ENCODE results near the gene DPM1. TPM values are rescaled to one million over a fixed set of nuclear protein-coding genes. Genes with fewer than 3 reads are reported as not detected.
A peak's percentile ranks its signal among the peaks of the same experiment; 100 is the strongest.

The DPM1 gene
- total RNA-seq, 1 experiment from 2014 or later, result 70.7 TPM

- CTCF ChIA-PET, result interaction anchor here (0.6 to 1.3 kb wide), 3 partner anchors 10 to 602 kb away, joined by 4 to 7 read pairs (median 5); no protein-coding TSS in a partner anchor
- Histone ChIP-seq H3K9me2 (ENCODE audit: insufficient read depth) (no peaks in the 10 kb centered on the region), H3K4me3 (no peak overlapping the region), H3K9me3 (ENCODE audit: insufficient read depth, low read depth) (no peaks in the 10 kb centered on the region), H3K36me3 (ENCODE audit: low read depth) (no peaks in the 10 kb centered on the region), H3K4me2 (no peak overlapping the region), H4K20me1 (ENCODE audit: insufficient read depth) (no peaks in the 10 kb centered on the region), H3K27ac (no peak overlapping the region), H3K4me1 (replicated peaks; ENCODE audit: insufficient read depth) (no peaks in the 10 kb centered on the region), H3K79me2 (ENCODE audit: low read depth) (no peaks in the 10 kb centered on the region), H2AFZ (no peak overlapping the region), H3F3A (ENCODE audit: insufficient read depth, low read depth) (no peaks in the 10 kb centered on the region), H3K27me3 (ENCODE audit: insufficient read depth, low read depth) (peaks cover 26% of the 10 kb centered on the region; the same call in 1 of the 2 replicates)
- DNase-seq, result no peak
- no peak for TF ChIP-seq CTCF (conservative IDR thresholded peaks at IDR 0.05)
- TF ChIP-seq EZH2 (IDR thresholded peaks at IDR 0.05; ENCODE audit: low read depth), result no peak
- BruUV-seq (replicated peaks), result no TSS peak
- POLR2A ChIA-PET (ENCODE audit: unreplicated experiment), result no interaction called here
- intact Hi-C loops (cut with micrococcal nuclease; ENCODE audit: unreplicated experiment), result no loop called here
Measured at GRCh38 chr20:50992336-50992732, 34.0 kb upstream of the DPM1 start.

DNA sequence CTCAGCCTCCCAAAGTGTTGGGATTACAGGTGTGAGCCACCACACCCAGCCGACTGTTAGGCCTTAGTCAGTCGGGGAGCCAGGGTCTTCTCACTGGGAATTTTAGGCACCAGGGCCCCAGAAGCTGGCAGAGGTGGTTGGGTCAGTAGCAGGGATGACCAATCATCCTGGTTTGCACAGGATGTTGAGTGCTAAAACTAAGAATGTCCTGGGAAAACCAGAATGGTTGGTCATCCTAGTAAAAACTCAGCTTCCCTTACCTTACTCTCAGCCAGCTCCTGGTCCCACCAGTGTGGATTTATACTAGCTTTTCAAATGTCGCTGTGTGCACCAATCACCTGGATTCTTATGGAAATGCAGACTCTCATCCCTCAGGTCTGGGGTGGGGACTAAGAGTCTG lies 32.7 kb upstream of the DPM1 start:
- no TSS peak for BruUV-seq (replicated peaks)
- Histone ChIP-seq H3K4me1 (replicated peaks; ENCODE audit: insufficient read depth) (no peaks in the 10 kb centered on the region), H3K9me2 (ENCODE audit: insufficient read depth) (no peaks in the 10 kb centered on the region), H2AFZ (no peak overlapping the region), H3K27ac (no peak overlapping the region), H3K4me3 (no peak overlapping the region), H3K9me3 (ENCODE audit: insufficient read depth, low read depth) (no peaks in the 10 kb centered on the region), H3K4me2 (no peak overlapping the region), H3K27me3 (ENCODE audit: insufficient read depth, low read depth) (peaks cover 15% of the 10 kb centered on the region; the same call in 1 of the 2 replicates), H4K20me1 (ENCODE audit: insufficient read depth) (no peaks in the 10 kb centered on the region), H3K36me3 (ENCODE audit: low read depth) (no peaks in the 10 kb centered on the region), H3F3A (ENCODE audit: insufficient read depth, low read depth) (no peaks in the 10 kb centered on the region; the same call in 1 of the 2 replicates), H3K79me2 (ENCODE audit: low read depth) (no peaks in the 10 kb centered on the region)
- TF ChIP-seq CTCF (conservative IDR thresholded peaks at IDR 0.05) (no peak), EZH2 (IDR thresholded peaks at IDR 0.05; ENCODE audit: low read depth) (no peak)
- ChIA-PET CTCF (interaction anchor here (0.6 kb wide), 2 partner anchors 198 to 432 kb away, joined by 9 to 13 read pairs; no protein-coding TSS in a partner anchor), POLR2A (ENCODE audit: unreplicated experiment) (no interaction called here)
- no peak for DNase-seq
- intact Hi-C loops (cut with micrococcal nuclease; ENCODE audit: unreplicated experiment), result no loop called here

- intact Hi-C loops (cut with micrococcal nuclease; ENCODE audit: unreplicated experiment), result loop anchor here (1.0 to 10.0 kb wide), 6 partner anchors 193 to 1163 kb away; partner anchors contain the start of gene BCAS4
Measured at GRCh38 chr20:50987493-50988210, 29.3 kb upstream of the DPM1 start.

More at GRCh38 chr20:50987493-50988210, 29.3 kb upstream of the DPM1 start:
- Histone ChIP-seq H4K20me1 (ENCODE audit: insufficient read depth) (no peaks in the 10 kb centered on the region), H3F3A (ENCODE audit: insufficient read depth, low read depth) (no peaks in the 10 kb centered on the region; the same call in 1 of the 2 replicates), H3K4me3 (no peak overlapping the region), H3K36me3 (ENCODE audit: low read depth) (no peaks in the 10 kb centered on the region), H3K27ac (no peak overlapping the region), H2AFZ (peak overlapping the region; percentile 22; the same call in 1 of the 2 replicates), H3K79me2 (ENCODE audit: low read depth) (no peaks in the 10 kb centered on the region), H3K9me3 (ENCODE audit: insufficient read depth, low read depth) (no peaks in the 10 kb centered on the region), H3K9me2 (ENCODE audit: insufficient read depth) (no peaks in the 10 kb centered on the region), H3K4me2 (peak overlapping the region; percentile 16; the same call in 1 of the 2 replicates), H3K27me3 (ENCODE audit: insufficient read depth, low read depth) (0 out of 2 replicates have a peak, but pooled peaks cover 7% of the 10 kb centered on the region), H3K4me1 (replicated peaks; ENCODE audit: insufficient read depth) (no peaks in the 10 kb centered on the region)
- no TSS peak for BruUV-seq (replicated peaks)
- peak; percentile 73 for DNase-seq
- ChIA-PET POLR2A (ENCODE audit: unreplicated experiment) (no interaction called here), CTCF (interaction anchor here (0.6 to 1.2 kb wide), 21 partner anchors 8 to 1141 kb away, joined by 3 to 17 read pairs (median 5); partner anchors contain the start of genes ADNP, DPM1 and MOCS3)
- peak; percentile 98 for TF ChIP-seq CTCF (conservative IDR thresholded peaks at IDR 0.05)
- TF ChIP-seq EZH2 (IDR thresholded peaks at IDR 0.05; ENCODE audit: low read depth), result no peak

Measured in PC-9 (cell line).